ENCODE data around the gene CHST15.

- TF ChIP-seq POLR2A (IDR thresholded peaks at IDR 0.05) = no peak
- no peak for TF ChIP-seq CTCF (IDR thresholded peaks at IDR 0.05)
Measured at GRCh38 chr10:124128811-124129145, 35.4 kb upstream of the CHST15 start.
